ENCODE data around the gene TRPC3. TPM values are rescaled to one million over a fixed set of nuclear protein-coding genes. Genes with fewer than 3 reads are reported as not detected.

TRPC3 gene
- total RNA-seq, result 0.32 and 0.34 TPM in 2 replicates

GRCh38 chr4:121951521-121952110, at the start of gene TRPC3:
Gene TRPC3, minus strand, starts transcription at chr4:121952060. Its CDS starts 380 bp downstream, at chr4:121951680.

GRCh38 chr4:121869841-121870822, 81.7 kb downstream of the TRPC3 start, which contains the start of gene BBS7:
Gene BBS7, minus strand, starts transcription at chr4:121870474. Its CDS starts 161 bp downstream, at chr4:121870313.

Other genes with a start within 250 kb of the TRPC3 start
- gene SMIM43, start 186.9 kb downstream of the TRPC3 start, total RNA-seq, result 5.1 and 14.8 TPM in 2 replicates
- 21.6 and 28.2 TPM in 2 replicates for gene EXOSC9, start 150.7 kb downstream of the TRPC3 start, total RNA-seq
- gene CCNA2, start 128.2 kb downstream of the TRPC3 start, total RNA-seq, result 0.94 and 6.9 TPM in 2 replicates
- 13.4 and 19.9 TPM in 2 replicates for gene BBS7, start 81.6 kb downstream of the TRPC3 start, total RNA-seq
- gene BLTP1, start 200.3 kb upstream of the TRPC3 start, total RNA-seq, result 67.6 and 69.8 TPM in 2 replicates